Jurkat, Clone E6-1 (cell line): ENCODE measurements around the gene PAEP.

Experiments used
- DNase-seq: peaks from one replicate; pipeline ENCODE4 v3.0.0-alpha.2; 2011; ENCODE audit warnings: low read depth, low spot score
- H3K4me3 ChIP-seq: 2 replicates; pipeline ENCODE4 v1.5.1; 2011; ENCODE audit warnings: mild to moderate bottlenecking, low read length, control low read depth, moderate library complexity

Gene PAEP

GRCh38 chr9:135587658-135588057 is 26.1 kb downstream of the PAEP start:
- H3K4me3 ChIP-seq = no peak overlapping the region
- DNase-seq = no peak

GRCh38 chr9:135588371-135588770 is 26.8 kb downstream of the PAEP start:
- H3K4me3 ChIP-seq = no peak overlapping the region
- DNase-seq = no peak

- no peak overlapping the region for H3K4me3 ChIP-seq
- DNase-seq = no peak
These were observed 27.5 kb downstream of the PAEP start for GRCh38 chr9:135588886-135589595.

- no peak for DNase-seq
- no peak overlapping the region for H3K4me3 ChIP-seq
These were observed 28.3 kb downstream of the PAEP start for GRCh38 chr9:135589596-135590485.

- no peak for DNase-seq
These were observed 29.0 kb downstream of the PAEP start for GRCh38 chr9:135590486-135591079.

GRCh38 chr9:135591506-135592330 is 30.2 kb downstream of the PAEP start:
- H3K4me3 ChIP-seq = no peak overlapping the region
- DNase-seq = no peak

More at GRCh38 chr9:135590486-135591079, 29.0 kb downstream of the PAEP start:
- H3K4me3 ChIP-seq = no peak overlapping the region

GRCh38 chr9:135592331-135592590 is 30.7 kb downstream of the PAEP start:
- DNase-seq = no peak
- no peak overlapping the region for H3K4me3 ChIP-seq

- DNase-seq = no peak
These were observed 31.1 kb downstream of the PAEP start for GRCh38 chr9:135592625-135593024.

GRCh38 chr9:135596211-135596610 is 34.7 kb downstream of the PAEP start:
- DNase-seq = no peak
- no peak overlapping the region for H3K4me3 ChIP-seq

More at GRCh38 chr9:135592625-135593024, 31.1 kb downstream of the PAEP start:
- H3K4me3 ChIP-seq = no peak overlapping the region

- no peak overlapping the region for H3K4me3 ChIP-seq
- DNase-seq = no peak
These were observed 38.8 kb downstream of the PAEP start for GRCh38 chr9:135600296-135600817.

GRCh38 chr9:135601988-135602387 is 40.4 kb downstream of the PAEP start:
- DNase-seq = no peak
- H3K4me3 ChIP-seq = no peak overlapping the region

- H3K4me3 ChIP-seq = no peak overlapping the region
- DNase-seq = peak; percentile 39
These were observed 41.4 kb downstream of the PAEP start for GRCh38 chr9:135602789-135603481.

GRCh38 chr9:135604437-135605237 is 43.1 kb downstream of the PAEP start:
- DNase-seq = no peak
- no peak overlapping the region for H3K4me3 ChIP-seq

GRCh38 chr9:135605238-135605781 is 43.8 kb downstream of the PAEP start:
- H3K4me3 ChIP-seq = no peak overlapping the region
- no peak for DNase-seq

GRCh38 chr9:135606885-135607259 is 45.3 kb downstream of the PAEP start:
- DNase-seq = no peak
- H3K4me3 ChIP-seq = no peak overlapping the region

- DNase-seq = no peak
- H3K4me3 ChIP-seq = no peak overlapping the region
These were observed 46.1 kb downstream of the PAEP start for GRCh38 chr9:135607401-135608293.
